Kidney glomerular epithelial cell (primary cell): ENCODE measurements around the gene GOLGA6A.
A peak's percentile ranks its signal among the peaks of the same experiment; 100 is the strongest.
"Not testable (repeated sequence)": the region's sequence is repeated elsewhere in the genome, so short reads cannot be mapped to it uniquely, and the experiment has no call there.

Experiments used
- DNase-seq: peaks from one replicate; lab custom pipeline; 2025; lab: John Stamatoyannopoulos, UW

The GOLGA6A gene

GRCh38 chr15:74082450-74082849, at the start of gene GOLGA6A:
Gene GOLGA6A (minus strand): TSS chr15:74082550. CDS start chr15:74082509, 41 bp downstream.
- not testable (repeated sequence) for DNase-seq

GRCh38 chr15:74131628-74132413, 49.5 kb upstream of the GOLGA6A start:
- DNase-seq, result no peak

GRCh38 chr15:74130849-74131627, 48.7 kb upstream of the GOLGA6A start:
- no peak for DNase-seq

- DNase-seq, result no peak
Observed at GRCh38 chr15:74130155-74130848, 48.0 kb upstream of the GOLGA6A start, which contains the start of gene ISLR2. Gene ISLR2 (plus strand): TSS chr15:74130586. CDS start chr15:74132755, 2,169 bp downstream.

GRCh38 chr15:74129586-74130154, 47.3 kb upstream of the GOLGA6A start:
- no peak for DNase-seq

- no peak for DNase-seq
Observed at GRCh38 chr15:74128785-74129585, 46.6 kb upstream of the GOLGA6A start.

- no peak for DNase-seq
Observed at GRCh38 chr15:74127954-74128784, 45.8 kb upstream of the GOLGA6A start.

GRCh38 chr15:74127255-74127953, 45.1 kb upstream of the GOLGA6A start:
- DNase-seq, result peak; percentile 29

- no peak for DNase-seq
Observed at GRCh38 chr15:74124759-74125158, 42.4 kb upstream of the GOLGA6A start.

- no peak for DNase-seq
Observed at GRCh38 chr15:74124196-74124595, 41.8 kb upstream of the GOLGA6A start.

GRCh38 chr15:74123658-74124057, 41.3 kb upstream of the GOLGA6A start:
- DNase-seq, result no peak

- DNase-seq, result no peak
Observed at GRCh38 chr15:74123131-74123429, 40.7 kb upstream of the GOLGA6A start.

- DNase-seq, result no peak
Observed at GRCh38 chr15:74122403-74123130, 40.2 kb upstream of the GOLGA6A start.

GRCh38 chr15:74121858-74122257, 39.5 kb upstream of the GOLGA6A start:
- no peak for DNase-seq

- no peak for DNase-seq
Observed at GRCh38 chr15:74121039-74121438, 38.7 kb upstream of the GOLGA6A start.

- no peak for DNase-seq
Observed at GRCh38 chr15:74120426-74120825, 38.1 kb upstream of the GOLGA6A start.

GRCh38 chr15:74109713-74110112, 27.4 kb upstream of the GOLGA6A start:
- DNase-seq, result no peak

- DNase-seq, result not testable (repeated sequence)
Observed at GRCh38 chr15:74108611-74109010, 26.3 kb upstream of the GOLGA6A start.

GRCh38 chr15:74108111-74108510, 25.8 kb upstream of the GOLGA6A start:
- no peak for DNase-seq
